Stimulated activated CD4-positive, alpha-beta T cell treated with anti-CD3 and anti-CD28 coated beads, TNF-alpha, amount 100 ng/mL, for 24 hours (primary cell): ENCODE results near the gene RGS6.

Experiments
- DNase-seq, 3 experiments: peaks; one replicate each; pipeline ENCODE4 v3.0.0-alpha.2; 2020; ENCODE audit warnings: low read depth in 3 of 3

RGS6 gene

GRCh38 chr14:72311116-72311515 is 378.9 kb downstream of the RGS6 start:
- no peak for DNase-seq

GRCh38 chr14:72311516-72311915 is 379.3 kb downstream of the RGS6 start:
- DNase-seq: no peak

- no peak for DNase-seq
Measured at GRCh38 chr14:72314808-72315435, 382.7 kb downstream of the RGS6 start.

- DNase-seq: no peak
Measured at GRCh38 chr14:72315714-72316113, 383.5 kb downstream of the RGS6 start.

- DNase-seq: no peak
Measured at GRCh38 chr14:72318648-72319047, 386.4 kb downstream of the RGS6 start.

GRCh38 chr14:72332046-72332445 is 399.8 kb downstream of the RGS6 start:
- no peak for DNase-seq

GRCh38 chr14:72332871-72333270 is 400.6 kb downstream of the RGS6 start:
- DNase-seq: no peak

GRCh38 chr14:72333357-72333756 is 401.1 kb downstream of the RGS6 start:
- no peak for DNase-seq

GRCh38 chr14:72336311-72336980 is 404.2 kb downstream of the RGS6 start:
- no peak for DNase-seq

GRCh38 chr14:72341237-72341636 is 409.0 kb downstream of the RGS6 start:
- DNase-seq: no peak

- DNase-seq: no peak
Measured at GRCh38 chr14:72341686-72342085, 409.5 kb downstream of the RGS6 start.

- no peak for DNase-seq
Measured at GRCh38 chr14:72347118-72347517, 414.9 kb downstream of the RGS6 start.

GRCh38 chr14:72350215-72350614 is 418.0 kb downstream of the RGS6 start:
- DNase-seq: no peak

- no peak for DNase-seq
Measured at GRCh38 chr14:72352012-72352411, 419.8 kb downstream of the RGS6 start.

GRCh38 chr14:72366619-72367018 is 434.4 kb downstream of the RGS6 start:
- no peak for DNase-seq

- no peak for DNase-seq
Measured at GRCh38 chr14:72369106-72369505, 436.9 kb downstream of the RGS6 start.

GRCh38 chr14:72377016-72377415 is 444.8 kb downstream of the RGS6 start:
- no peak for DNase-seq

GRCh38 chr14:72380456-72380855 is 448.2 kb downstream of the RGS6 start:
- no peak for DNase-seq

GRCh38 chr14:72383865-72384264 is 451.6 kb downstream of the RGS6 start:
- no peak for DNase-seq

GRCh38 chr14:72387726-72388125 is 455.5 kb downstream of the RGS6 start:
- DNase-seq: no peak

- no peak for DNase-seq
Measured at GRCh38 chr14:72389200-72389599, 457.0 kb downstream of the RGS6 start.

- no peak for DNase-seq
Measured at GRCh38 chr14:72401101-72401625, 468.9 kb downstream of the RGS6 start.

GRCh38 chr14:72401632-72402376 is 469.6 kb downstream of the RGS6 start:
- DNase-seq: no peak
